K562 (cell line): ENCODE results near the gene NAIF1. TPM values are rescaled to one million over a fixed set of nuclear protein-coding genes. Genes with fewer than 3 reads are reported as not detected.

ENCODE experiments used
- CHD2 ChIP-seq: IDR thresholded peaks from 2 replicates; pipeline ENCODE4 v1.6.1; 2011; ENCODE audit warnings: low read depth, low read length
- DMBX1 ChIP-seq: fragments of 250-450 bp; sonication (Bioruptor Pico); IDR thresholded peaks from 2 replicates; pipeline ENCODE4 v1.8.0; 2022; ENCODE audit warnings: inconsistent platforms, mild to moderate bottlenecking, moderate library complexity, borderline replicate concordance
- ESRRA ChIP-seq: fragments of 450-650 bp; IDR thresholded peaks from 2 replicates; pipeline ENCODE4 v1.6.1; 2014; ENCODE audit warnings: low read depth, mild to moderate bottlenecking, moderate library complexity, borderline replicate concordance
- FOXK2 ChIP-seq, 2 experiments: fragments of 450-650 bp; IDR thresholded peaks in 1 of 2; conservative IDR thresholded peaks in 1 of 2; 2 replicates each; pipeline ENCODE4 v1.6.1; 2016; ENCODE audit warnings: low read depth in 2 of 2, mild to moderate bottlenecking in 1 of 2
- GATAD2B ChIP-seq: fragments of 450-650 bp; IDR thresholded peaks from 2 replicates; pipeline ENCODE4 v1.6.1; 2017; ENCODE audit warnings: mild to moderate bottlenecking, borderline replicate concordance
- GTF2A2 ChIP-seq: IDR thresholded peaks from 2 replicates; pipeline ENCODE4 v1.6.1; 2016; ENCODE audit warnings: mild to moderate bottlenecking, missing genetic modification characterization, missing compliant biosample characterization
- JUND ChIP-seq, 2 experiments: IDR thresholded peaks; 2 replicates in 1 of 2; 3 replicates in 1 of 2; pipeline ENCODE4 v1.6.1; 2011; ENCODE audit warnings: borderline replicate concordance in 2 of 2, low read depth in 2 of 2, low read length in 2 of 2, improper control_type of control experiment in 1 of 2, missing biosample characterization in 1 of 2, missing genetic modification characterization in 1 of 2, missing genetic modification reagents in 1 of 2
- KDM5B ChIP-seq: fragments of 200-600 bp; sonication (generic); IDR thresholded peaks from 2 replicates; pipeline ENCODE4 v1.6.1; 2012; ENCODE audit warnings: low read depth, mild to moderate bottlenecking, moderate library complexity, low read length, control low read depth, inconsistent platforms; ENCODE audit not compliant: insufficient replicate concordance
- KLF16 ChIP-seq: IDR thresholded peaks from 2 replicates; pipeline ENCODE4 v1.6.1; 2016; ENCODE audit warnings: antibody characterized with exemption
- LCOR ChIP-seq: sonication (generic); formaldehyde crosslinking; IDR thresholded peaks from 2 replicates; pipeline ENCODE4 v1.8.0; 2022; ENCODE audit warnings: mild to moderate bottlenecking, missing genetic modification reagents
- LEF1 ChIP-seq: fragments of 450-650 bp; IDR thresholded peaks from 2 replicates; pipeline ENCODE4 v1.6.1; 2016; ENCODE audit warnings: mild to moderate bottlenecking
- MTA3 ChIP-seq: fragments of 450-650 bp; formaldehyde crosslinking; IDR thresholded peaks from 2 replicates; pipeline ENCODE4 v1.6.1; 2017; ENCODE audit warnings: mild to moderate bottlenecking, borderline replicate concordance
- SMARCA5 ChIP-seq: fragments of 450-650 bp; IDR thresholded peaks from 2 replicates; pipeline ENCODE4 v1.6.1; 2016
- SP1 ChIP-seq: sonication (generic); formaldehyde crosslinking; IDR thresholded peaks from 2 replicates; pipeline ENCODE4 v1.8.1; 2022; ENCODE audit warnings: mild to moderate bottlenecking, missing genetic modification reagents
- SUPT5H ChIP-seq: fragments of 450-650 bp; IDR thresholded peaks from 2 replicates; pipeline ENCODE4 v1.6.1; 2016
- TAF1 ChIP-seq: IDR thresholded peaks from 2 replicates; pipeline ENCODE4 v1.6.1; 2011; ENCODE audit warnings: mild to moderate bottlenecking, low read length, moderate library complexity; ENCODE audit not compliant: insufficient read depth, control insufficient read depth, severe bottlenecking; ENCODE audit errors: extremely low read depth
- TEAD4 ChIP-seq, 2 experiments: sonication (generic) in 1 of 2; formaldehyde crosslinking in 1 of 2; IDR thresholded peaks; 2 replicates each; pipeline versions ENCODE4 v1.6.1 to v1.8.0; 2012 to 2022; ENCODE audit warnings: borderline replicate concordance in 1 of 2, inconsistent platforms in 1 of 2, low read length in 1 of 2, mild to moderate bottlenecking in 1 of 2, missing genetic modification reagents in 1 of 2
- TRIM24 ChIP-seq, 2 experiments: fragments of 450-650 bp; IDR thresholded peaks; 2 replicates each; pipeline ENCODE4 v1.6.1; 2016
- ZNF175 ChIP-seq: fragments of 200-800 bp; sonication (Bioruptor generic); IDR thresholded peaks from 2 replicates; pipeline ENCODE4 v1.6.1; 2016; ENCODE audit warnings: low read depth, mild to moderate bottlenecking, missing genetic modification characterization, missing compliant biosample characterization
- ZNF384 ChIP-seq: IDR thresholded peaks from 2 replicates; pipeline ENCODE4 v1.6.1; 2012; ENCODE audit warnings: low read depth, low read length, improper control_type of control experiment
- ZNF699 ChIP-seq: fragments of 250-450 bp; sonication (Bioruptor Pico); IDR thresholded peaks from 2 replicates; pipeline ENCODE4 v1.8.0; 2021; ENCODE audit warnings: mild to moderate bottlenecking, moderate library complexity; ENCODE audit not compliant: insufficient replicate concordance
- polyA plus RNA-seq, 8 experiments: library from polyadenylated mRNA; depleted of rRNA in 4 of 8; stranded (reverse) in 5 of 8; unstranded in 3 of 8; fragments of >200 nt; fragmentation: Nextera tagmentation in 2 of 8; fragmentation: Illumina TruSeq in 1 of 8; extraction: Ambion mirVana in 2 of 8; extraction: Trizol in 1 of 8; gene quantifications; 2 replicates each; pipeline versions ENCODE4 v1.2.1 to v1.2.3, GENCODE V29; 2011 to 2014; ENCODE audit warnings: inconsistent platforms in 1 of 8, missing spikeins in 1 of 8
- total RNA-seq, 7 experiments: library from RNA; depleted of rRNA in 6 of 7; stranded (reverse); fragments of >200 nt in 6 of 7; fragmentation: Illumina TruSeq in 2 of 7; extraction: Trizol in 2 of 7; gene quantifications; 2 replicates each; pipeline versions ENCODE4 v1.2.1 to v1.2.3, GENCODE V29; 2011 to 2021; ENCODE audit warnings: low replicate concordance in 1 of 7
- TF ChIP-seq, protein P1 (sequence below): sonication (generic); formaldehyde crosslinking; IDR thresholded peaks from 2 replicates; pipeline ENCODE4 v1.9.0; 2022; ENCODE audit warnings: mild to moderate bottlenecking, missing genetic modification reagents
- TF ChIP-seq, protein P2 (sequence below): sonication (generic); formaldehyde crosslinking; IDR thresholded peaks from 2 replicates; pipeline ENCODE4 v1.8.0; 2022; ENCODE audit warnings: mild to moderate bottlenecking, missing genetic modification reagents
- TF ChIP-seq, protein P3 (sequence below): fragments of 450-650 bp; IDR thresholded peaks from 2 replicates; pipeline ENCODE4 v1.6.1; 2016; ENCODE audit warnings: borderline replicate concordance

NAIF1 gene
- total and polyA plus RNA-seq, 9 of the 15 experiments (the other 6 are each of a cell fraction or from before 2014, with no cell fraction given) = 4.8 to 26.6 (median 17.2) TPM

GRCh38 chr9:128094166-128094949, 27.2 kb upstream of the NAIF1 start (continued):
- peak; percentile 82 for TF ChIP-seq KDM5B
- TF ChIP-seq JUND (IDR thresholded peaks at IDR 0.05; ENCODE audit: borderline replicate concordance, low read depth, low read length) = 0 out of 2 replicates have a peak, but pooled peaks have one; percentile 24
- peak; percentile 60; the same call in 1 of the 3 replicates for TF ChIP-seq JUND (tag; IDR thresholded peaks at IDR 0.05; ENCODE audit: borderline replicate concordance, low read depth, low read length)
- TF ChIP-seq DMBX1 (CRISPR knock-in tag) = no peak
- no peak for TF ChIP-seq GATAD2B
- TF ChIP-seq MTA3 = peak; percentile 42; the same call in 1 of the 2 replicates
- TF ChIP-seq LCOR = 0 out of 2 replicates have a peak, but pooled peaks have one; percentile 16
- TF ChIP-seq TAF1 = peak; percentile 54
- TF ChIP-seq ZNF384 = peak; percentile 38; the same call in 1 of the 2 replicates
- TF ChIP-seq GTF2A2 (tag) = no peak
- TF ChIP-seq ZNF175 (CRISPR knock-in tag) = no peak
- TF ChIP-seq SMARCA5 = no peak
- TF ChIP-seq, protein P1, sequence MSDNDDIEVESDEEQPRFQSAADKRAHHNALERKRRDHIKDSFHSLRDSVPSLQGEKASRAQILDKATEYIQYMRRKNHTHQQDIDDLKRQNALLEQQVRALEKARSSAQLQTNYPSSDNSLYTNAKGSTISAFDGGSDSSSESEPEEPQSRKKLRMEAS = 0 out of 2 replicates have a peak, but pooled peaks have one; percentile 7
- no peak for TF ChIP-seq ESRRA
- peak; percentile 27 to 36; a peak in 2 of 4 replicates for TF ChIP-seq FOXK2 (conservative IDR thresholded peaks at IDR 0.05 in 1 of 2, IDR thresholded peaks at IDR 0.05 in 1 of 2; ENCODE audit: low read depth in 2 of 2)
- TF ChIP-seq LEF1 = peak; percentile 65
- no peak for TF ChIP-seq ZNF699
- 0 out of 2 replicates have a peak, but pooled peaks have one; percentile 16 for TF ChIP-seq KLF16
- TF ChIP-seq TRIM24 (IDR thresholded peaks at IDR 0.05) = 0 out of 4 replicates have a peak, but pooled peaks of 1 of the 2 experiments have one; percentile 10
- no peak for TF ChIP-seq CHD2
- TF ChIP-seq, protein P2, sequence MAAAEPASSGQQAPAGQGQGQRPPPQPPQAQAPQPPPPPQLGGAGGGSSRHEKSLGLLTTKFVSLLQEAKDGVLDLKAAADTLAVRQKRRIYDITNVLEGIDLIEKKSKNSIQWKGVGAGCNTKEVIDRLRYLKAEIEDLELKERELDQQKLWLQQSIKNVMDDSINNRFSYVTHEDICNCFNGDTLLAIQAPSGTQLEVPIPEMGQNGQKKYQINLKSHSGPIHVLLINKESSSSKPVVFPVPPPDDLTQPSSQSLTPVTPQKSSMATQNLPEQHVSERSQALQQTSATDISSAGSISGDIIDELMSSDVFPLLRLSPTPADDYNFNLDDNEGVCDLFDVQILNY (CRISPR knock-in tag) = peak; percentile 74; the same call in 1 of the 2 replicates
- TF ChIP-seq SUPT5H = peak; percentile 26; the same call in 1 of the 2 replicates
- peak; percentile 74 for TF ChIP-seq TEAD4 (IDR thresholded peaks at IDR 0.05; ENCODE audit: low read length)
- TF ChIP-seq TEAD4 (CRISPR knock-in tag; IDR thresholded peaks at IDR 0.05; ENCODE audit: borderline replicate concordance) = no peak
- TF ChIP-seq, protein P3, sequence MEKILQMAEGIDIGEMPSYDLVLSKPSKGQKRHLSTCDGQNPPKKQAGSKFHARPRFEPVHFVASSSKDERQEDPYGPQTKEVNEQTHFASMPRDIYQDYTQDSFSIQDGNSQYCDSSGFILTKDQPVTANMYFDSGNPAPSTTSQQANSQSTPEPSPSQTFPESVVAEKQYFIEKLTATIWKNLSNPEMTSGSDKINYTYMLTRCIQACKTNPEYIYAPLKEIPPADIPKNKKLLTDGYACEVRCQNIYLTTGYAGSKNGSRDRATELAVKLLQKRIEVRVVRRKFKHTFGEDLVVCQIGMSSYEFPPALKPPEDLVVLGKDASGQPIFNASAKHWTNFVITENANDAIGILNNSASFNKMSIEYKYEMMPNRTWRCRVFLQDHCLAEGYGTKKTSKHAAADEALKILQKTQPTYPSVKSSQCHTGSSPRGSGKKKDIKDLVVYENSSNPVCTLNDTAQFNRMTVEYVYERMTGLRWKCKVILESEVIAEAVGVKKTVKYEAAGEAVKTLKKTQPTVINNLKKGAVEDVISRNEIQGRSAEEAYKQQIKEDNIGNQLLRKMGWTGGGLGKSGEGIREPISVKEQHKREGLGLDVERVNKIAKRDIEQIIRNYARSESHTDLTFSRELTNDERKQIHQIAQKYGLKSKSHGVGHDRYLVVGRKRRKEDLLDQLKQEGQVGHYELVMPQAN = peak; percentile 40; the same call in 1 of the 2 replicates
- peak; percentile 65 for TF ChIP-seq SP1 (CRISPR knock-in tag)
